OCI-LY7 (cell line): Measurements from ENCODE around the gene CNGA4. TPM values are rescaled to one million over a fixed set of nuclear protein-coding genes. Genes with fewer than 3 reads are reported as not detected.
"Not testable (repeated sequence)": the region's sequence is repeated elsewhere in the genome, so short reads cannot be mapped to it uniquely, and the experiment has no call there.

ENCODE experiments used
- BruUV-seq: library from RNA; stranded (reverse); fragments of 400-500 nt; replicated peaks from 2 replicates; lab custom pipeline; 2021; lab: Mats Ljungman, UMichigan
- CTCF ChIA-PET: fragments of 300-600 bp; sonication (Branson Sonifier 250); formaldehyde crosslinking; loops from one replicate; lab custom pipeline; 2022; ENCODE audit warnings: antibody characterized with exemption; ENCODE audit not compliant: unreplicated experiment; lab: Charles Lee
- POLR2A ChIA-PET: fragments of 300-600 bp; sonication (Branson Sonifier 250); formaldehyde crosslinking; loops from one replicate; lab custom pipeline; 2022; ENCODE audit warnings: antibody characterized with exemption; lab: Charles Lee
- DNase-seq: peaks from one replicate; pipeline ENCODE4 v3.0.0-alpha.2; 2015; ENCODE audit warnings: low spot score
- H2AFZ ChIP-seq: fragments of 200-600 bp; sonication (generic), shearing (Covaris generic); 2 replicates; pipeline ENCODE4 v1.6.1; 2014; ENCODE audit warnings: mild to moderate bottlenecking, antibody characterized with exemption, low read length, moderate library complexity
- H3K27ac ChIP-seq: fragments of 200-600 bp; sonication (generic); 2 replicates; pipeline ENCODE4 v1.5.1; 2014; ENCODE audit warnings: mixed run types, low read depth, mild to moderate bottlenecking, moderate library complexity, low read length, inconsistent platforms; ENCODE audit not compliant: poor library complexity, severe bottlenecking
- H3K36me3 ChIP-seq: fragments of 200-600 bp; sonication (generic); 2 replicates; pipeline ENCODE4 v1.6.1; 2014; ENCODE audit warnings: mild to moderate bottlenecking, antibody characterized with exemption, low read length, moderate library complexity, mixed read lengths; ENCODE audit not compliant: insufficient read depth
- H3K4me1 ChIP-seq: fragments of 200-600 bp; sonication (generic); 2 replicates; pipeline ENCODE4 v1.5.1; 2014; ENCODE audit warnings: mild to moderate bottlenecking, low read length; ENCODE audit not compliant: insufficient read depth, poor library complexity, severe bottlenecking
- H3K4me2 ChIP-seq: fragments of 200-600 bp; sonication (generic); 2 replicates; pipeline ENCODE4 v1.6.1; 2014; ENCODE audit warnings: mild to moderate bottlenecking, low read length
- H3K4me3 ChIP-seq: fragments of 200-600 bp; sonication (generic); 2 replicates; pipeline ENCODE4 v1.5.1; 2014; ENCODE audit warnings: mild to moderate bottlenecking, low read depth, low read length; ENCODE audit not compliant: poor library complexity, severe bottlenecking
- H3K79me2 ChIP-seq: fragments of 200-600 bp; sonication (generic); 2 replicates; pipeline ENCODE4 v1.6.1; 2016; ENCODE audit warnings: low read depth, mild to moderate bottlenecking, low read length, moderate library complexity, mixed read lengths; ENCODE audit not compliant: insufficient read depth
- H3K9me2 ChIP-seq: fragments of 200-600 bp; sonication (generic); 2 replicates; pipeline ENCODE4 v1.6.1; 2016; ENCODE audit warnings: mild to moderate bottlenecking, low read length, mixed read lengths; ENCODE audit not compliant: insufficient read depth
- H3K9me3 ChIP-seq: fragments of 200-600 bp; sonication (generic); 2 replicates; pipeline ENCODE4 v1.6.1; 2014; ENCODE audit warnings: mild to moderate bottlenecking, mixed run types, low read length, mixed read lengths
- H4K20me1 ChIP-seq: fragments of 200-600 bp; sonication (generic); 2 replicates; pipeline ENCODE4 v1.6.1; 2014; ENCODE audit warnings: mild to moderate bottlenecking, antibody characterized with exemption, low read length, moderate library complexity, mixed read lengths; ENCODE audit not compliant: insufficient read depth
- CTCF ChIP-seq: fragments of 200-600 bp; sonication (generic); conservative IDR thresholded peaks from 2 replicates; pipeline ENCODE4 v1.5.1; 2014; ENCODE audit warnings: mild to moderate bottlenecking, antibody characterized with exemption, low read length, moderate library complexity, mixed read lengths
- EZH2phosphoT487 ChIP-seq: fragments of 200-600 bp; sonication (generic); IDR thresholded peaks from 2 replicates; pipeline ENCODE4 v1.6.1; 2018; ENCODE audit warnings: low read depth, borderline replicate concordance, mild to moderate bottlenecking, mixed run types, antibody characterized with exemption, low read length, moderate library complexity, mixed read lengths
- intact Hi-C: fragments of 100-400 bp; cut with micrococcal nuclease; formaldehyde crosslinking; loops from one replicate; pipeline ENCODE4 v1.10.0; 2022; ENCODE audit not compliant: unreplicated experiment
- total RNA-seq, 2 experiments: library from RNA; depleted of rRNA in 1 of 2; stranded (reverse); fragments of >200 nt in 1 of 2; shearing (Covaris generic) in 1 of 2; gene quantifications; 2 replicates each; pipeline ENCODE4 v1.2.3, GENCODE V29; 2014 to 2022

CNGA4 gene
- total RNA-seq, 2 experiments from 2014 or later, result 0.28 to 0.97 TPM

GRCh38 chr11:6273188-6273587 lies 34.3 kb downstream of the CNGA4 start:
- BruUV-seq, result no TSS peak
- ChIA-PET POLR2A (no interaction called here), CTCF (no interaction called here)
- intact Hi-C loops, result no loop called here
- Histone ChIP-seq H3K36me3 (no peaks in the 10 kb centered on the region), H3K27ac (no peak overlapping the region), H3K79me2 (no peaks in the 10 kb centered on the region), H3K9me3 (no peaks in the 10 kb centered on the region), H3K4me3 (no peak overlapping the region), H4K20me1 (no peaks in the 10 kb centered on the region), H3K9me2 (no peaks in the 10 kb centered on the region), H2AFZ (no peak overlapping the region), H3K4me1 (no peaks in the 10 kb centered on the region), H3K4me2 (no peak overlapping the region)
- DNase-seq, result no peak
- TF ChIP-seq CTCF (no peak), EZH2phosphoT487 (no peak)

- H3K9me3 ChIP-seq, CTCF ChIA-PET, H3K27ac ChIP-seq, H4K20me1 ChIP-seq, H3K4me1 ChIP-seq, BruUV-seq, H3K9me2 ChIP-seq, H3K4me3 ChIP-seq, H2AFZ ChIP-seq, intact Hi-C loops, POLR2A ChIA-PET, DNase-seq, H3K79me2 ChIP-seq, H3K36me3 ChIP-seq, H3K4me2 ChIP-seq: not testable (repeated sequence)
Measured at GRCh38 chr11:6280809-6281208, 41.9 kb downstream of the CNGA4 start.

DNA sequence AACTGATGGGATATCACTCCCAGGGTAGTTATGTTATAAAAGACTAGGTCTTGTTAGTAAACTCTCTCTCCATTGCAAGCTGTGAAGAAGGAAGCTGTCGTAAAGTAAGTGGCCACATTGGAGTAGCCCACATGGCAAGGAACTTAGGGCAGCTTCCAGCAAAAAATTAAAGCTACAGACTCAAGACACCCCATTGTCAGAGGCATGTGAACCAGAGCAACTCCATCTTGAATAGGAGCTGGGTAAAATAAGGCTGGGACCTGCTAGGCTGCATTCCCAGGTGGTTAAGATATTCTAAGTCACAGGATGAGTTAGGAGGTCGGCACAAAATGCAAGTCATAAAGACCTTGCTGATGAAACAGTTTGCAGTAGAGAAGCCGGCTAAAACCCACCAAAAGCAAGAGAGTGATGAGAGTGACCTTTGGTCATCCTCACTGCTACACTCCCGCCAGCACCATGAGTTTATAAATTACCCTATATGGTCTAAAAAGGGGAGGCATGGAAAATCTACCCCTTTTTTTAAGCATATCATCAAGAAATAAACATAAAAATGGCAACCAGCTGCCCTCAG lies 44.6 kb downstream of the CNGA4 start:
- H3K4me2 ChIP-seq, result no peak overlapping the region
- no peaks in the 10 kb centered on the region for H3K9me3 ChIP-seq
- no peak for TF ChIP-seq EZH2phosphoT487
- TF ChIP-seq CTCF, result no peak
- no peaks in the 10 kb centered on the region for H4K20me1 ChIP-seq
- no peak overlapping the region for H2AFZ ChIP-seq
- no peak overlapping the region for H3K4me3 ChIP-seq
- ChIA-PET CTCF (no interaction called here), POLR2A (no interaction called here)
- no peaks in the 10 kb centered on the region for H3K79me2 ChIP-seq
- H3K4me1 ChIP-seq, result no peaks in the 10 kb centered on the region
- no peaks in the 10 kb centered on the region for H3K36me3 ChIP-seq
- BruUV-seq, result no TSS peak
- no peak overlapping the region for H3K27ac ChIP-seq
- no peak for DNase-seq
- intact Hi-C loops, result no loop called here
- H3K9me2 ChIP-seq, result no peaks in the 10 kb centered on the region
